Tibial nerve (tissue), 4 donors: ENCODE data around the gene KCNA2. TPM values are rescaled to one million over a fixed set of nuclear protein-coding genes. Genes with fewer than 3 reads are reported as not detected.

Source experiments
- DNase-seq, 2 donors: peaks; one replicate each; pipeline ENCODE4 v3.0.0-alpha.2; 2019; ENCODE audit warnings: low spot score in 2 of 2
- H3K27ac ChIP-seq, 4 donors: fragments of 200-600 bp; sonication (generic) in 3 of 4; one replicate each; pipeline ENCODE4 v1.5.1; 2017 to 2019; ENCODE audit warnings: mild to moderate bottlenecking in 1 of 4
- H3K27me3 ChIP-seq, 2 donors: fragments of 200-600 bp; sonication (generic) in 1 of 2; one replicate each; pipeline versions ENCODE4 v1.5.1 to v1.6.0; 2017 to 2019
- H3K36me3 ChIP-seq, 3 donors: fragments of 200-600 bp; sonication (generic); one replicate each; pipeline ENCODE4 v1.5.1; 2018 to 2019
- H3K4me1 ChIP-seq, 4 donors: fragments of 200-600 bp; sonication (generic) in 3 of 4; one replicate each; pipeline ENCODE4 v1.5.1; 2017 to 2019
- H3K4me3 ChIP-seq, 4 donors: fragments of 200-600 bp; sonication (generic) in 3 of 4; one replicate each; pipeline ENCODE4 v1.5.1; 2017 to 2019; ENCODE audit warnings: mild to moderate bottlenecking in 1 of 4, moderate library complexity in 1 of 4
- H3K9me3 ChIP-seq, 4 donors: fragments of 200-600 bp; sonication (generic) in 3 of 4; one replicate each; pipeline ENCODE4 v1.5.1; 2017 to 2019
- CTCF ChIP-seq, 5 experiments: fragments of 200-600 bp in 3 of 5; fragments of 450-650 bp in 2 of 5; sonication (generic) in 3 of 5; IDR thresholded peaks; one replicate each; pipeline ENCODE4 v1.5.1; 2016 to 2019; ENCODE audit warnings: antibody characterized with exemption in 5 of 5, mild to moderate bottlenecking in 3 of 5, moderate library complexity in 2 of 5
- EP300 ChIP-seq, 2 donors: sonication (generic); formaldehyde crosslinking; IDR thresholded peaks; one replicate each; pipeline ENCODE4 v1.6.1; 2017; ENCODE audit warnings: antibody characterized with exemption in 2 of 2, mild to moderate bottlenecking in 1 of 2
- POLR2A ChIP-seq, 2 donors: fragments of 450-650 bp; IDR thresholded peaks; one replicate each; pipeline ENCODE4 v1.6.1; 2017; ENCODE audit warnings: antibody characterized with exemption in 2 of 2, mild to moderate bottlenecking in 2 of 2, moderate library complexity in 2 of 2
- WGBS, 2 donors: methylation state at CpG; one replicate each; pipeline ENCODE4 v1.1.5; 2018; 5-methylcytosine and 5-hydroxymethylcytosine counted together
- total RNA-seq, 4 donors: library from RNA; depleted of rRNA; stranded (reverse); fragments of >200 nt; gene quantifications; one replicate each; pipeline ENCODE4 v1.1.0, GENCODE V29; 2016

KCNA2 gene
- total RNA-seq, 4 donors from 2014 or later = 10.2 to 22.0 (median 16.5) TPM

GRCh38 chr1:110615548-110616130, 9.5 kb upstream of the KCNA2 start:
- no peak overlapping the region for H3K4me3 ChIP-seq
- DNase-seq = peak; percentile 33 to 74
- WGBS, 2 donors = 26 to 29% methylated on average over 9 of the region's 9 CpGs
- TF ChIP-seq POLR2A (IDR thresholded peaks at IDR 0.05) (no peak), EP300 (IDR thresholded peaks at IDR 0.05) (peak in 1 of 2 donors; percentile 12), CTCF (IDR thresholded peaks at IDR 0.05) (peak; percentile 56 to 86 (median 77))
- no peaks in the 10 kb centered on the region for H3K9me3 ChIP-seq
- H3K4me1 ChIP-seq = peaks cover 0 to 13% (median 4%) of the 10 kb centered on the region in 4 donors
- no peaks in the 10 kb centered on the region for H3K36me3 ChIP-seq
- H3K27me3 ChIP-seq = peaks cover 0 to 20% of the 10 kb centered on the region in 2 donors
- no peak overlapping the region for H3K27ac ChIP-seq

GRCh38 chr1:110612060-110612745, 6.0 kb upstream of the KCNA2 start:
- peaks cover 0 to 34% of the 10 kb centered on the region in 2 donors for H3K27me3 ChIP-seq
- TF ChIP-seq CTCF (IDR thresholded peaks at IDR 0.05) (no peak), EP300 (IDR thresholded peaks at IDR 0.05) (no peak), POLR2A (IDR thresholded peaks at IDR 0.05) (no peak)
- peaks cover 0 to 11% (median 4%) of the 10 kb centered on the region in 4 donors for H3K4me1 ChIP-seq
- H3K9me3 ChIP-seq = no peaks in the 10 kb centered on the region
- H3K4me3 ChIP-seq = no peak overlapping the region
- no peak overlapping the region for H3K27ac ChIP-seq
- H3K36me3 ChIP-seq = no peaks in the 10 kb centered on the region
- WGBS, 2 donors = 72 to 82% methylated on average over 10 of the region's 10 CpGs
- no peak for DNase-seq

- H3K4me1 ChIP-seq = peaks cover 0 to 25% (median 9%) of the 10 kb centered on the region in 4 donors
- no peaks in the 10 kb centered on the region for H3K9me3 ChIP-seq
- TF ChIP-seq POLR2A (IDR thresholded peaks at IDR 0.05) (no peak), EP300 (IDR thresholded peaks at IDR 0.05) (no peak), CTCF (IDR thresholded peaks at IDR 0.05) (no peak)
- H3K36me3 ChIP-seq = no peaks in the 10 kb centered on the region
- no peak for DNase-seq
- no peak overlapping the region for H3K4me3 ChIP-seq
- H3K27ac ChIP-seq = no peak overlapping the region
- H3K27me3 ChIP-seq = peaks cover 0 to 38% of the 10 kb centered on the region in 2 donors
- 85 to 86% methylated on average over 4 of the region's 4 CpGs for whole genome bisulfite sequencing, 2 donors
Observed at GRCh38 chr1:110610696-110611286, 4.6 kb upstream of the KCNA2 start.

- Histone ChIP-seq H3K4me1 (peaks cover 0 to 29% (median 13%) of the 10 kb centered on the region in 4 donors), H3K27me3 (peaks cover 0 to 45% of the 10 kb centered on the region in 2 donors), H3K27ac (no peak overlapping the region), H3K36me3 (no peaks in the 10 kb centered on the region), H3K4me3 (no peak overlapping the region), H3K9me3 (no peaks in the 10 kb centered on the region)
- no peak for DNase-seq
- no peak for TF ChIP-seq POLR2A (IDR thresholded peaks at IDR 0.05)
- no peak for TF ChIP-seq CTCF (IDR thresholded peaks at IDR 0.05)
- no peak for TF ChIP-seq EP300 (IDR thresholded peaks at IDR 0.05)
Observed at GRCh38 chr1:110610084-110610483, 3.9 kb upstream of the KCNA2 start.

GRCh38 chr1:110608247-110608646, 2.1 kb upstream of the KCNA2 start:
- WGBS, 2 donors = 44 to 54% methylated on average over 11 to 13 of the region's 13 CpGs
- H3K4me3 ChIP-seq = peak overlapping the region in 2 of 4 donors; percentile 58 to 75
- H3K27me3 ChIP-seq = peaks cover 0 to 54% of the 10 kb centered on the region in 2 donors
- DNase-seq = no peak
- H3K4me1 ChIP-seq = peaks cover 0 to 46% (median 14%) of the 10 kb centered on the region in 4 donors
- H3K27ac ChIP-seq = peak overlapping the region in 3 of 4 donors; percentile 53 to 90 (median 70)
- peaks cover 0 to 4% (median 0%) of the 10 kb centered on the region in 3 donors for H3K36me3 ChIP-seq
- TF ChIP-seq EP300 (IDR thresholded peaks at IDR 0.05) = no peak
- TF ChIP-seq CTCF (IDR thresholded peaks at IDR 0.05) = no peak
- no peak for TF ChIP-seq POLR2A (IDR thresholded peaks at IDR 0.05)
- H3K9me3 ChIP-seq = no peaks in the 10 kb centered on the region
